ENCODE measurements around the gene POLR3E.
"Not testable (repeated sequence)": the region's sequence is repeated elsewhere in the genome, so short reads cannot be mapped to it uniquely, and the experiment has no call there.

The POLR3E gene

GRCh38 chr16:22292320-22292719, 4.9 kb upstream of the POLR3E start:
- DNase-seq (ENCODE audit: low read depth in 1 of 2, low spot score in 1 of 2) = no peak

DNA sequence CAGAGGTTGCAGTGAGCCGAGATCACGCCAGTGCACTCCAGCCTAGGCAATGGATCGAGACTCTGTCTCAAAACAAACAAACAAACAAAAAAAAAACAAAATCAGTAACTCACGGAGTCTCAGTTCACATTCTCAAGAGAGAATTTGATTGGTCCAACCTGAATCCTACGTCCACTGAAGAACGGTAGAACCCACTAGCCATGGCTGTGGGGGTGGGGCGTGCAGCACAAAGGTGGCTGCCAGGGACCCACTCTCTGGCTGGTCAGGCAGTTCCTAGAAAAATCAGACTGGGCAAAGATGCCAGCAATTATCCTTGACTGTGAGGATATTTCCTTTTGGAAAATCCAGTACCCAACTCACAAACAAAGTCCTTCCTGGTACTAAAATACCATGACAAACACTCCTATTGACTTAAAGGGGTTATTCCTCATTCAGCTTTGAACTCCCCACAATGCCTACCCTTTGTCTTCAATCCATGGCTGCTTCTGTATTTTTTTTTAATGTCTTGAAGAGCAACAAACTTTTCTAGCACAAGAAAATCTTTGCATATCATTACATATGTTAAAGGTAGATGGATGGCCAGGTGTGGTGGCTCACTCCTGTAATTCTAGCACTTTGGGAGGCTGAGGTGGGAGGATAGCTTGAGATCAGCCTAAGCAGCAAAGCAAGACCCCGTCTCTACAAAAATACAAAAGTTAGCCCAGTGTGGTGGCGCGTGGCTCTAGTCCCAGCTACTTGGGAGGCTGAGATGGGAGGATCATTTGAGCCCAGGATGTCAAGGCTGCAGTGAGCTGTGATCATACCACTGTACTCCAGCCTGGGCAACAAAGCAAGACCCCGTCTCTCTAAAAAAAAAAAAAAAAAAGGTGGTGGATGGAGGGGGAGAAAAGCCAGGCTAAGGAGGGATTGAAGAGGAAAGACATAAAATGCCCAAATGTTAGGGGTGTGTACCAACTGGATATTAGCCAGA, 3.8 kb upstream of the POLR3E start:
- no peak for DNase-seq (ENCODE audit: low read depth in 1 of 2, low spot score in 1 of 2)

DNA sequence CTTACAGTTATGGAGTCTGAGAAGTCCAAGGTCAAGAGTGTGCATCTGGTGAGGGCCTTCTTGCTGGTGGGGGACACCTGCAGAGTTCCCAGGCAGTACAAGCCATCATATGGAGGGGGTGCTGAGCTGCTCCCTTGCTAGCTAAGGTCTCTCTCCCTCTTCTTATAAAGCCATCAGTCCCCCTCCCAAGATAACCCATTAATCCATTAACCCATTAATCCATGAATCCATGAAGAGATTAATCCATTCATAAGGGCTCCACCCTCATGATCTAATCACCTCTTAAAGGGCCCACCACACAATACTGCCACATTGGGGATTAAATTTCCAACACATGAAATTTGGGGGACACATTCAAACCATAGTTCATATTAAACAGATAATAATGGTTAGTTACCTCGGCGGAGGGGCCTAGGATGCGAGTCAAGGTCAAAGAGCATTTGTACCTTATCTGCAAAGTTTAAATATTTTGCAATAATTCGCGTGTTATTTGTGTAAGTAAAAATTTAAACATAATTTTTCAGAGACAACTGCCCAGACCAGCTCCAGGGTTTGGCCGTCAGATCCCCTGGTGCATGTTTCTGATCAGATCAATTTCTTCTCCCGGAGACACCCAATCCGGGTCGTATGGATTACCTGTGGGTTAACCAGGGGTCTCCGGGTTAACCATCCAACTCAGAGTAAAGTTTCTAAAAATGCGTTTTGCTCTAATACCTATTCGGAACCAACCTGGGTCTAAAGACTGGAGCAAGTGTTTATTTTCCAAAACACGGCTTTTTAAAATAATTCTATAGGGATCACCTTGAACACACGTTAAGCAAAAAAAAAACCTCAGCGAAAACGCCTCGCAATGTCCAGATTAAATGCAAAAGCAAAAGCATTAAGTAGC, 740 bp upstream of the POLR3E start:
- DNase-seq (ENCODE audit: low read depth in 1 of 2, low spot score in 1 of 2) = no peak

DNA sequence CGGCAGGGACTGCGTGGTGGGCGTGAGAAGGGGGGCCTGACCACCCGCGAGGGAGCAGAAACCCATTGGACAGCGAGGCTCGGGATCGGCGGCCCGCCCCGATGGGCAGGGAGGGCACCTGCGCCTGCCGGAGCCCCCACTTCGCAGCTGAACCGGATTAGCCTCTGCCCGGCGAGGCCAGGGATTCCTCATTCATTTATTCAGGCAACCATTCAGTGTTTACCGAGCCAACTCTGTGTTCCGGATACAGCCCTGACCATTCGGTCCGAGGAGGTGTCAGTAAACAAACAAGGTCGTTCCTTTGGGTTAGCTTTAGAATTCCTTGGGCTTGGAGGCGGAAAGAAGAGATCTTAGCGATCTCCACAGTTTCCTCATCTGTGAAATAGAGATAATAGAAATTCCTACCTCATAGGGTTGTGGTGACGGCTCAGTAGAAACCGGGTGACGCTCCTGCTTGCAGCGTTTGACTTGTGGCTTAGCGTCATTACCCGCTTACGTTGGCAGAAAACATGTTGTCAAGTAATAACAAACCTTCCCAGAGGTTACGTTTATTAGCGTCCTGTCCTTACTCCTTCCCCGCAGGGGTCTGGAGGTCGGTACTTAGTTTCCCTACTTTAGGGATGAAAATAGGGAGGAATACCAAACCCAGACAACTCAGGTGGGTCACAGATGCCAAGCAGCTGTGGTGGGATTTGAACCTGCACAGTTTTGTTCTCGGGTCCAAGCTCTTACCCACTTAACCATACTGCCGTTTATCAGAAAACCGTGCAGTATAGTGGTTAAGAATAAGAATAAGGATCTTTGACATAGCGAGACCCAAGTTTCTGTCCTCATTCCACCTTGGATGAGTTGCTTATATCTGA, 893 bp downstream of the POLR3E start:
- DNase-seq (ENCODE audit: low read depth in 1 of 2, low spot score in 1 of 2) = peak; percentile 37 to 40

- no peak for DNase-seq (ENCODE audit: low read depth in 1 of 2, low spot score in 1 of 2)
Observed at GRCh38 chr16:22299036-22299435, 1.8 kb downstream of the POLR3E start.

- peak in 1 of 2 donors; percentile 18 for DNase-seq (ENCODE audit: low read depth in 1 of 2, low spot score in 1 of 2)
Observed at GRCh38 chr16:22300427-22301071, 3.3 kb downstream of the POLR3E start.

DNA sequence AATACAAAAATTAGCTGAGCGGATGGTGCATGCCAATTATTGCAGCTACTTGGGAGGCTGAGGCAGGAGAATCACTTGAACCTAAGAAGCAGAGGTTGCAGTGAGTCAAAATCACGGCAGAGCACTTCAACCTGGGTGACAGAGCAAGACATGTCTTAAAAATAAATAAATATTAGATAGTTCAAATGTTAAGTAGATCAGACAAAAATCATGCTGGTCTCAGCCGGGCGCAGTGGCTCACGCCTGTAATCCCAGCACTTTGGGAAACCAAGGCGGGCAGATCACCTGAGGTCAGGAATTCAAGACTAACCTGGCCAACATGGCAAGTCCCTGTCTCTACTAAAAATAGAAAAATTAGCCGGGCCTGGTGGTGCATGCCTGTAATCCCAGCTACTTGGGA, 4.2 kb downstream of the POLR3E start:
- not testable (repeated sequence) for DNase-seq (ENCODE audit: low read depth in 1 of 2, low spot score in 1 of 2)

- DNase-seq (ENCODE audit: low read depth in 1 of 2, low spot score in 1 of 2) = no peak
Observed at GRCh38 chr16:22302776-22303363, 5.7 kb downstream of the POLR3E start.

DNA sequence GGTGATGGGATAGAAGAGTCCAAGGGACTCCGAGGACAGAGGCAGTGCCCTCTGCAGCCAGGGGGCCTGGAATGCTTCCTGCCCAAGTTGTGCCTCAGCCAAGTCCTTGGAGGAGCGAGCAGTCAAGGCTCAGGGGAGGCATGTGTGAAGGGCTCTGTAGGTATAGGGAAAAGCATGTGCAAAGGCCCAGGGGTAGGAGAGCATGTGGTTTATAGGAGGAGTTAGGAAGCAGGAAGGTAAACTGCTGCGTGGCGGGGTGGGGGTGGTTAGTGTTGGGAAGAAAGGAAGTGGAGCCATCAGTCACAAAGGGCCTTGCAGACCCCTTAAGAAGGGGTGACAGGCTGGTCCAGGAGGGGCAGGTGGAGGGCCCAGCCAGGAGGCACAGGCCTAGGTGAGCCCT, 7.2 kb downstream of the POLR3E start:
- no peak for DNase-seq (ENCODE audit: low read depth in 1 of 2, low spot score in 1 of 2)

DNA sequence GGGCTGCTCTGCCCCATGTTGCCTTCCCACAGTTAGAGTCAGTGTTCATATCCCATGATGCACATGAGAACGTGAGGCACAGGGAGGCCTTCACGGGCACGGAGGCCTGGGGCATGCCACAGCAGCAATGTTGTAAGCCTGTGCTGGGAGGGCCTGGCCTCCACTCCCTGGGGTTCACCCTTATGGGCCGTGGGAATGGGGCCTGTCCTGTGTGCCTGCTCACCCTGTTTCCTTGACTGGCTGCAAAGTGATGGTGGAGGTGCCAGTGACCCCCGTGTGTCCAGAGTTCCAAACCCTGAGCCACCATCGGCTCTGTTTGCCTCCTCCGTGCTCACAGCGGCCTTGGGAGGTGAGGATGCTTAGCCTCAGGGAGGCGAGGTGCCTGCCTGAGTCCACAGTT, 9.6 kb downstream of the POLR3E start:
- no peak for DNase-seq (ENCODE audit: low read depth in 1 of 2, low spot score in 1 of 2)

DNA sequence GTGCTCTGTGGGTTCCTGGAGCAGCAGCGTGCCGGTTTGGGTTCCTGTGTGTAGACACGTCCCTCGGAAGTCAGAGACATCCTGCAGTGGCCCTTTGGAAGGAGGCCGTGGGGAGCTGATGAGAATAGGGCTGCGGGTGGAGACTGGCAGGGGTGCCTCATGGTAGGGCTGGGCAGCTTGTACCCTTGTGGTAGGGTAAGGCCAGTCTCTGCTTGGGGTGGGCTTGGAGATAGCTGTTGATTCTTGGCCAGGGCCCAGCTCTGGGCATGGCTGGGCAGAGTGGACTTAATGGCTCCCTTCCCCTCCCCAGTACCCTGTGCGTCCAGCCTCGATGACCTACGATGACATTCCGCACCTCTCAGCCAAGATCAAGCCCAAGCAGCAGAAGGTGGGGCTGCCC, 10.6 kb downstream of the POLR3E start:
- no peak for DNase-seq (ENCODE audit: low read depth in 1 of 2, low spot score in 1 of 2)

- DNase-seq (ENCODE audit: low read depth in 1 of 2, low spot score in 1 of 2) = no peak
Observed at GRCh38 chr16:22308824-22309520, 11.8 kb downstream of the POLR3E start.

DNA sequence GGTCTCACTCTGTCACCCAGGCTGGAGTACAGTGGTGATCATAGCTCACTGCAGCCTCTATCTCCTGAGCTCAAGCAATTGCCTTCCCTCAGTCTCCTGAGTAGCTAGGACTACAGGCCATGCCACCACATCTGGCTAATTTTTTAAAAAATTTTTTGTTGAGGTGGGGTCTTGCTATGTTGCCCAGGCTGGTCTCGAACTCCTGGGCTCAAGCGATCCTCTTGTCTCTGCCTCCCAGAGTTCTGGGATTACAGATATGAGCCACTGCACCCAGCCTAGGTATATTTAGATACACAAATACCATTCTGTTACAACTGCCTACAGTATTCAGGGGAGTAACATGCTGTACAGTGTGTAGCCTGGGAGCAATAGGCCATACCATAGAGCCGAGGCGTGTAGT, 14.3 kb downstream of the POLR3E start:
- DNase-seq (ENCODE audit: low read depth in 1 of 2, low spot score in 1 of 2) = no peak

DNA sequence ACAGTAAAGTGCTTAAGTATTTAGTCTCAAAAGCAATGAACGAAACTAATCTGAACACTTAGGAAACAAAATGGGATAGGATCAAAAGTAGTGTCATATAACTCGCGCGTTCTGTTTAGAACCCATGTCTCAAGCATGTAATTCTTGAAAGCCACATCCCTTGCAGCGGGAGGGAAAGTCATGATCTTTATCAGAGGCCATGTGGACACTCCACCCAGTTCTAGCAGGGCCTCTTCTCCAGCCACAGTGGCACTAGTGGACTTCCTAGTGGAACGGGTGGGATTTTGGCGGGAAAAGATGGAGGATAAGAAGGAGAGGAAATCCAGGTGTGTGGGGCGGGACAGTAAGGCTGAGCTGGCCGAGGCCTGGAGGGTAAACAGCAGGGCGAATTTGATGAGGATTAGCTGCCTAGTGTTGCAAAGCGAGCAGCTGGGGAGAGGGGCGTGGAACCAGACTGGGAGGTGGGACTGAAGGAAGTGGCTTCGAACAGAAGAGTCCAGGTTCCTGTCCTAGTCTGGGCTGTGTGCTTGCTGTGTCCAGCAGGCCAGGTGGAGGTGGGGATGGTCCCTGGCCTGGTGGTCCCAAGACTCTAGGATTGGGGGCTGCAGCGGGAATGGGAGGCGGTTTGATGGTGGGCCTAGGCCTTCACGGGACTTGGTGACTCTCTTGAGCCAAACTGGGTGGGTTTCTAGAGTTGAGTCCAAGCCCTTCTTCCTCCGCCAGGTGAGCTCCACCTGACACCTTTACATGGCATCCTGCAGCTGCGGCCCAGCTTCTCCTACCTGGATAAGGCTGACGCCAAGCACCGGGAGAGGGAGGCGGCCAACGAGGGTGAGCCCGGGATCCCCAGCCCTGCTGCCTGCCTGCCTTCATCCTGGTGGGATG, 15.9 kb downstream of the POLR3E start:
- DNase-seq (ENCODE audit: low read depth in 1 of 2, low spot score in 1 of 2) = no peak

DNA sequence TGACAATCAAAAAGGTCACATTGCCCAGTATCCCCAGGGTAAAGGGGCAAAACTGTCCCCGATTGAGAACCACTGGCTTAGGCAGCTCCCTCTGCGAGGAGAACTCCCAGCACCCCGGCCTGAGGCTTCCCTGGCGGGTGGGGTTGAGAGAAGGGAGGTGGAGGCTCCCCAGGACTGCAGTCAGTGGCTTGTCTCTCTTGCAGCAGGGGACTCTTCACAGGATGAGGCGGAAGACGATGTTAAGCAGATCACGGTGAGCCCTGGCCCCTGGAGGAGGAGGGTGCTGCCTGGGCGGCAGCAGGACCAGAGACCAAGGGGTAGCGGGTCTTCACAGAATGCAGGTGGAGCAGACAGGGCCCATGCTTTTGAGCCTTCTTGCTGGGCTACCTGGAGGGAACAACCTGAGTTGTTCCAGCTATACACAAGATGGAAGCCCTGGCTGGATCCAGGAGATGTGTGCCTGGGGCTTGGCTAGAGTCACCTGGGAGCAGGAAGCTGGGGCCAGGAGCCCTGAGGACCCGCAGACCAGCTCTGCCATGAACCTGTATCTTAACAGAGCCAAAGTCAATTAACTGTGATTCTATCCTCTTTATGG, 16.8 kb downstream of the POLR3E start:
- no peak for DNase-seq (ENCODE audit: low read depth in 1 of 2, low spot score in 1 of 2)

GRCh38 chr16:22314661-22315626, 17.7 kb downstream of the POLR3E start:
- no peak for DNase-seq (ENCODE audit: low read depth in 1 of 2, low spot score in 1 of 2)

- DNase-seq (ENCODE audit: low read depth in 1 of 2, low spot score in 1 of 2) = no peak
Observed at GRCh38 chr16:22315979-22316378, 18.8 kb downstream of the POLR3E start.

Data from stimulated activated CD4-positive, alpha-beta T cell treated with anti-CD3 and anti-CD28 coated beads, Interleukin-15, amount 100 ng/mL, for 1 hour (primary cell).